RWPE2 (cell line): ENCODE data around the gene DCUN1D4.
A peak's percentile ranks its signal among the peaks of the same experiment; 100 is the strongest.
"Not testable (repeated sequence)": the region's sequence is repeated elsewhere in the genome, so short reads cannot be mapped to it uniquely, and the experiment has no call there.

Source experiments
- ATAC-seq: fragments of 200-7000 bp; cut with Tn5 transposase; 3 replicates; pipeline ENCODE4 v1.9.1; 2021; ENCODE audit warnings: low read depth
- DNase-seq: peaks from one replicate; pipeline ENCODE4 v3.0.0-alpha.2; 2020; ENCODE audit warnings: low spot score
- H3K27ac ChIP-seq: fragments of 450-650 bp; 2 replicates; pipeline ENCODE4 v1.5.1; 2017; ENCODE audit warnings: mild to moderate bottlenecking; ENCODE audit not compliant: poor library complexity, severe bottlenecking
- H3K27me3 ChIP-seq: fragments of 250-450 bp; sonication (Bioruptor Pico); 2 replicates; pipeline ENCODE4 v1.5.1; 2021; ENCODE audit warnings: mild to moderate bottlenecking, moderate library complexity; ENCODE audit not compliant: insufficient read depth, poor library complexity, severe bottlenecking
- H3K36me3 ChIP-seq: fragments of 250-450 bp; sonication (Bioruptor Pico); 2 replicates; pipeline ENCODE4 v1.5.1; 2020; ENCODE audit warnings: low read depth, mild to moderate bottlenecking, moderate library complexity
- H3K4me1 ChIP-seq: fragments of 250-450 bp; sonication (Bioruptor Pico); 2 replicates; pipeline ENCODE4 v1.5.1; 2021; ENCODE audit warnings: mild to moderate bottlenecking, moderate library complexity; ENCODE audit not compliant: insufficient read depth, poor library complexity, severe bottlenecking
- H3K4me3 ChIP-seq: fragments of 250-450 bp; sonication (Bioruptor Pico); 2 replicates; pipeline ENCODE4 v1.5.1; 2021; ENCODE audit warnings: mild to moderate bottlenecking, moderate library complexity; ENCODE audit not compliant: severe bottlenecking
- H3K9me3 ChIP-seq: fragments of 250-450 bp; sonication (Bioruptor Pico); 2 replicates; pipeline ENCODE4 v1.5.1; 2021; ENCODE audit warnings: mild to moderate bottlenecking, moderate library complexity; ENCODE audit not compliant: severe bottlenecking
- TF ChIP-seq, protein P1 (sequence below): fragments of 450-650 bp; IDR thresholded peaks from one replicate; pipeline ENCODE4 v1.5.1; 2017; ENCODE audit warnings: mild to moderate bottlenecking, moderate library complexity; ENCODE audit not compliant: poor library complexity, severe bottlenecking

DCUN1D4 gene

GRCh38 chr4:51885363-51885762 is 42.4 kb downstream of the DCUN1D4 start:
- TF ChIP-seq, protein P1, sequence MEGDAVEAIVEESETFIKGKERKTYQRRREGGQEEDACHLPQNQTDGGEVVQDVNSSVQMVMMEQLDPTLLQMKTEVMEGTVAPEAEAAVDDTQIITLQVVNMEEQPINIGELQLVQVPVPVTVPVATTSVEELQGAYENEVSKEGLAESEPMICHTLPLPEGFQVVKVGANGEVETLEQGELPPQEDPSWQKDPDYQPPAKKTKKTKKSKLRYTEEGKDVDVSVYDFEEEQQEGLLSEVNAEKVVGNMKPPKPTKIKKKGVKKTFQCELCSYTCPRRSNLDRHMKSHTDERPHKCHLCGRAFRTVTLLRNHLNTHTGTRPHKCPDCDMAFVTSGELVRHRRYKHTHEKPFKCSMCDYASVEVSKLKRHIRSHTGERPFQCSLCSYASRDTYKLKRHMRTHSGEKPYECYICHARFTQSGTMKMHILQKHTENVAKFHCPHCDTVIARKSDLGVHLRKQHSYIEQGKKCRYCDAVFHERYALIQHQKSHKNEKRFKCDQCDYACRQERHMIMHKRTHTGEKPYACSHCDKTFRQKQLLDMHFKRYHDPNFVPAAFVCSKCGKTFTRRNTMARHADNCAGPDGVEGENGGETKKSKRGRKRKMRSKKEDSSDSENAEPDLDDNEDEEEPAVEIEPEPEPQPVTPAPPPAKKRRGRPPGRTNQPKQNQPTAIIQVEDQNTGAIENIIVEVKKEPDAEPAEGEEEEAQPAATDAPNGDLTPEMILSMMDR: peak; percentile 31
- no peak overlapping the region for H3K27ac ChIP-seq
- H3K4me1 ChIP-seq: no peaks in the 10 kb centered on the region
- H3K36me3 ChIP-seq: peaks cover 78% of the 10 kb centered on the region
- 0 out of 3 replicates have a peak, but pooled peaks have one; percentile 21 for ATAC-seq
- no peaks in the 10 kb centered on the region for H3K9me3 ChIP-seq
- no peak for DNase-seq
- H3K27me3 ChIP-seq: no peaks in the 10 kb centered on the region
- H3K4me3 ChIP-seq: no peak overlapping the region

DNA sequence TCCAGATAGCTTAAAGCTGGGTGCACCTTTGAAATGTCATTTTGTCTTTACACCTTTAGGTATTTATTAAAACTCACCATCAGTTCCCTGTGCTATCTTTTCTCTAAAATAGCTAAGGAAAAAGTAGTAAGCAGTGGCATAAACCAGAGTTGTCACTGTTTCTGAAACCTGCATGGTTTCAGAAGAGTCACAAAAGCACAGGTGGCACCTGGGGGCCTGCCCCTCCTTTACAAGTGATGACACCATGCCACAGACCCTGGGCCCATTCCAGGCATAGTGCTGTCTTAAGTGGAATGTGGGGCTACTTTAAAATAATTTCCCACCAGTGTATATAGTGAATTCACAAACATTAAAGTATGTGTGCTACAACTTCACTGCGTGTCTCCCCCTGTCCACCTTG is 47.8 kb downstream of the DCUN1D4 start:
- Histone ChIP-seq H3K4me3 (no peak overlapping the region), H3K27me3 (no peaks in the 10 kb centered on the region), H3K27ac (no peak overlapping the region), H3K9me3 (no peaks in the 10 kb centered on the region), H3K36me3 (peaks cover 84% of the 10 kb centered on the region), H3K4me1 (no peaks in the 10 kb centered on the region)
- ATAC-seq: no peak
- TF ChIP-seq, protein P1: no peak
- DNase-seq: no peak

- H3K9me3 ChIP-seq, H3K27me3 ChIP-seq, ATAC-seq, H3K27ac ChIP-seq, DNase-seq, H3K4me1 ChIP-seq, H3K4me3 ChIP-seq: not testable (repeated sequence)
- H3K36me3 ChIP-seq: peaks cover 82% of the 10 kb centered on the region
Observed at GRCh38 chr4:51893402-51893801, 50.4 kb downstream of the DCUN1D4 start.

DNA sequence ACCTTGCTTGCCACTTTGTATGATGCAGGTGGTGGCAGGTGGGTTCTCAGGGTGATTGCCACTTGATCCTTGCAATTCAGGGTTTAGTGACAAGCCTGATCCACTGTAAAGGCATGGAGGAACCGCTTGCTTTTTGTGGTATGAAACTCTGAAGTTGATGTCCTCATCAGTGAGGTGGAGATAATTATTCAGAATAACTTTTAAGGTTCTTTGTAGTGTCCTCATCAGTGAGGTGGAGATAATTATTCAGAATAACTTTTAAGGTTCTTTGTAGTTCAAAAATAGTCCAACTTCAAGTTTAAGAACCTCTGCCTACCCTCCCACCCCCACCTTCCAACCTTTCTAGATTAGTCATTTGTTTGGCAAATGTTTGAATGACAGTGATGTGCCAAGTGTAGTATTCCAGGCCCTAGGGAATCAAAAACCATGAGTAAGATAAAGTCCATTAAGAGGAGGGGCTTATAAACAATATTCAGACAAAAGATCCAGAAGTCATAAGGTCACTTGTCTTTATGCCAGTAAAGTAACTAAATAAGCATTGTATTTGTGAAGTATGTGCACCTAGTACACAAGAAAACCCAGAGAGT is 51.2 kb downstream of the DCUN1D4 start:
- H3K4me3 ChIP-seq: no peak overlapping the region
- H3K4me1 ChIP-seq: no peaks in the 10 kb centered on the region
- H3K27ac ChIP-seq: no peak overlapping the region
- TF ChIP-seq, protein P1: no peak
- H3K9me3 ChIP-seq: no peaks in the 10 kb centered on the region
- no peaks in the 10 kb centered on the region for H3K27me3 ChIP-seq
- H3K36me3 ChIP-seq: peaks cover 83% of the 10 kb centered on the region
- ATAC-seq: peak; percentile 51; the same call in 1 of the 3 replicates
- no peak for DNase-seq

GRCh38 chr4:51895158-51895557 is 52.2 kb downstream of the DCUN1D4 start:
- no peaks in the 10 kb centered on the region for H3K4me1 ChIP-seq
- H3K9me3 ChIP-seq: no peaks in the 10 kb centered on the region
- TF ChIP-seq, protein P1: no peak
- no peaks in the 10 kb centered on the region for H3K27me3 ChIP-seq
- no peak for DNase-seq
- ATAC-seq: no peak
- H3K27ac ChIP-seq: no peak overlapping the region
- no peak overlapping the region for H3K4me3 ChIP-seq
- H3K36me3 ChIP-seq: peaks cover 83% of the 10 kb centered on the region
